ENCODE measurements around the gene FLNC. TPM values are rescaled to one million over a fixed set of nuclear protein-coding genes. Genes with fewer than 3 reads are reported as not detected.
A peak's percentile ranks its signal among the peaks of the same experiment; 100 is the strongest.

FLNC gene
- total and polyA plus RNA-seq, 2 donors (not counting 1 experiment from before 2014, with no cell fraction given) = 0.01 TPM; not detected in 1

DNA sequence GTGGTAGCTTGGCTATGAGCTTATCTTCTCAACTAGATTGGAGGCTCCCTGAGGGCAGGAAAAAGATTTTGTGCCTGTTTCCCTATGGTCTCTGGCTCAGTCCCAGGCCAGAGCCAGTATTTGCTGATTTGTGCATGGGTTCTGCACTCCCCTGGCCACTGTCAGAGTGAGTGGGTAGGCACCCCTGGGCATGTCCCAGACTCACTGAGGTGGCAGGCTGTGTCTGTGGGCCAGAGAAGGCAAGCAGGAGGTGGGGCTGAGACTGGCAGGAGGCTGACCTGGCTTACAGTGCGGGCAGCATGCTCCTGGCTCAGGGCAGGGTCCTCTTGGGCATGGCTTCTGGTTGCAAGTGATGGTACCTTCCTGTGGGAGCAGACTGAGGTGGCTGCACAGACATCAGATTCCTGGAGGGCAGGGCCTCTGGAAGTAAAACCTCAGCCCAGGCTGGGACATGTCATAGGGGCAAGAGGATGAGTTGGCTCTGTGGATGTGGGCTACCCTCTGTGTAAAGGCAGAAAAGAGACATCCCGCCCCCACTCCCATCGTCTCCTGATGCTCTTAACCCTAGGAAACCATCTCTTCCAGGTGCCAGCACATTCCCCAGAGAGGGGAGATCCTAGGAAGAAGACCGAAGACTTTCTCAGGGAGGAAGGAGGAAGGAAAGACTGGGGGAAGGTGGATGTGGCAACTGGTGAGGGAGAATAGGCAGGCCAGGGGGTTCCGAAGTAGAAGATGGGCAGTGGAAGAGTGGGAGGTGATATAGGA, 76.0 kb downstream of the FLNC start:
- DNase-seq = no peak
- no peak overlapping the region for H3K9ac ChIP-seq (ENCODE audit: low read length)
- whole genome bisulfite sequencing (ENCODE audit: insufficient coverage) = 100% methylated on average over 3 of the region's 5 CpGs
- TF ChIP-seq, protein P1, sequence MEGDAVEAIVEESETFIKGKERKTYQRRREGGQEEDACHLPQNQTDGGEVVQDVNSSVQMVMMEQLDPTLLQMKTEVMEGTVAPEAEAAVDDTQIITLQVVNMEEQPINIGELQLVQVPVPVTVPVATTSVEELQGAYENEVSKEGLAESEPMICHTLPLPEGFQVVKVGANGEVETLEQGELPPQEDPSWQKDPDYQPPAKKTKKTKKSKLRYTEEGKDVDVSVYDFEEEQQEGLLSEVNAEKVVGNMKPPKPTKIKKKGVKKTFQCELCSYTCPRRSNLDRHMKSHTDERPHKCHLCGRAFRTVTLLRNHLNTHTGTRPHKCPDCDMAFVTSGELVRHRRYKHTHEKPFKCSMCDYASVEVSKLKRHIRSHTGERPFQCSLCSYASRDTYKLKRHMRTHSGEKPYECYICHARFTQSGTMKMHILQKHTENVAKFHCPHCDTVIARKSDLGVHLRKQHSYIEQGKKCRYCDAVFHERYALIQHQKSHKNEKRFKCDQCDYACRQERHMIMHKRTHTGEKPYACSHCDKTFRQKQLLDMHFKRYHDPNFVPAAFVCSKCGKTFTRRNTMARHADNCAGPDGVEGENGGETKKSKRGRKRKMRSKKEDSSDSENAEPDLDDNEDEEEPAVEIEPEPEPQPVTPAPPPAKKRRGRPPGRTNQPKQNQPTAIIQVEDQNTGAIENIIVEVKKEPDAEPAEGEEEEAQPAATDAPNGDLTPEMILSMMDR (IDR thresholded peaks at IDR 0.05) = no peak
- TF ChIP-seq EZH2 (IDR thresholded peaks at IDR 0.05; ENCODE audit: borderline replicate concordance, insufficient read depth, low read depth, low read length, poor library complexity, severe bottlenecking) = no peak
- Mint-ChIP-seq H3K4me3 (no peak overlapping the region), H3K9me3 (ENCODE audit: insufficient read depth) (no peaks in the 10 kb centered on the region), H3K4me1 (peaks cover 15% of the 10 kb centered on the region), H3K27ac (peak overlapping the region; percentile 32), H3K27me3 (peaks cover 31% of the 10 kb centered on the region)
- H3K27ac ChIP-seq (ENCODE audit: low read length in 2 of 2) = no peak overlapping the region
- no peaks in the 10 kb centered on the region for H4K20me1 ChIP-seq (ENCODE audit: control insufficient read depth, insufficient read depth, low read length, poor library complexity, severe bottlenecking)
- ChIA-PET CTCF (interaction anchor here (1.1 to 3.9 kb wide), 4 partner anchors 8 to 186 kb away, joined by 3 to 19 read pairs (median 6); no protein-coding TSS in a partner anchor), POLR2A (no interaction called here)
- H3K4me1 ChIP-seq (ENCODE audit: control insufficient read depth in 2 of 2, insufficient read depth in 2 of 2, low read length in 2 of 2) = peaks cover 13 to 18% of the 10 kb centered on the region in 2 donors
- no peak overlapping the region for H2AFZ ChIP-seq (ENCODE audit: insufficient read depth, low read depth, low read length, poor library complexity, severe bottlenecking)
- no peak overlapping the region for H3K4me3 ChIP-seq (ENCODE audit: control extremely low read depth in 1 of 5, extremely low read depth in 1 of 5, insufficient read depth in 1 of 5, low read depth in 2 of 5, low read length in 4 of 5)
- H3K27me3 ChIP-seq (replicated peaks in 1 of 4; ENCODE audit: control extremely low read depth in 1 of 4, control insufficient read depth in 3 of 4, insufficient read depth in 4 of 4, low read length in 3 of 4) = peaks cover 0 to 29% (median 13%) of the 10 kb centered on the region in 4 experiments
- no peak overlapping the region for H3K4me2 ChIP-seq (replicated peaks; ENCODE audit: low read depth, low read length, poor library complexity, severe bottlenecking)
- intact Hi-C loops (cut with micrococcal nuclease) = no loop called here
- no peaks in the 10 kb centered on the region for H3K36me3 ChIP-seq (replicated peaks in 1 of 2; ENCODE audit: control extremely low read depth in 1 of 2, control insufficient read depth in 1 of 2, extremely low read depth in 1 of 2, insufficient read depth in 2 of 2, low read length in 1 of 2)
- H3K79me2 ChIP-seq (ENCODE audit: control insufficient read depth, insufficient read depth, low read length) = no peaks in the 10 kb centered on the region
- peaks cover 0 to 3% (median 0%) of the 10 kb centered on the region in 3 donors for H3K9me3 ChIP-seq (ENCODE audit: control extremely low read depth in 1 of 3, control insufficient read depth in 2 of 3, insufficient read depth in 1 of 3, low read length in 2 of 3)
- no peak for ATAC-seq (ENCODE audit: low read depth)

Measured in B cell (primary cell).